CD4-positive, alpha-beta memory T cell (primary cell): ENCODE measurements around the gene NDUFS6. TPM values are rescaled to one million over a fixed set of nuclear protein-coding genes. Genes with fewer than 3 reads are reported as not detected.

ENCODE experiments used
- CTCF ChIA-PET: fragments of 350-600 bp; sonication (Branson Sonifier 250); formaldehyde crosslinking; loops from one replicate; lab custom pipeline; 2021; ENCODE audit warnings: inconsistent platforms; ENCODE audit not compliant: partially characterized antibody; lab: Charles Lee
- POLR2A ChIA-PET: fragments of 350-600 bp; sonication (Branson Sonifier 250); formaldehyde crosslinking; loops from one replicate; lab custom pipeline; 2021; ENCODE audit not compliant: partially characterized antibody; lab: Charles Lee
- DNase-seq, 5 donors: peaks; one replicate each; pipeline versions ENCODE4 v3.0.0 to v3.0.0-alpha.2; 2020 to 2022; ENCODE audit warnings: mixed read lengths in 1 of 5
- H3K27ac ChIP-seq: one replicate; pipeline ENCODE4 v1.7.0; 2013; ENCODE audit warnings: low read depth, low read length
- H3K27me3 ChIP-seq: 2 replicates; pipeline ENCODE4 v1.7.0; 2013; ENCODE audit warnings: mild to moderate bottlenecking, low read length, moderate library complexity; ENCODE audit not compliant: insufficient read depth
- H3K36me3 ChIP-seq: 2 replicates; pipeline ENCODE4 v1.7.0; 2013; ENCODE audit warnings: mild to moderate bottlenecking, low read length, moderate library complexity; ENCODE audit not compliant: insufficient read depth
- H3K4me1 ChIP-seq: 2 replicates; pipeline ENCODE4 v1.7.0; 2013; ENCODE audit warnings: mild to moderate bottlenecking, low read length, moderate library complexity; ENCODE audit not compliant: insufficient read depth
- H3K4me3 ChIP-seq, 2 donors: one replicate each; pipeline ENCODE4 v1.7.0; 2013; ENCODE audit warnings: low read length in 2 of 2, mild to moderate bottlenecking in 1 of 2
- H3K9me3 ChIP-seq, 2 donors: one replicate each; pipeline ENCODE4 v1.7.0; 2013; ENCODE audit warnings: low read length in 2 of 2, control low read depth in 1 of 2; ENCODE audit not compliant: control insufficient read depth in 1 of 2
- H3K27ac Mint-ChIP-seq, 7 donors: one replicate each; pipeline ENCODE4 v1.8.0; 2020 to 2021; ENCODE audit warnings: mixed read lengths in 7 of 7, mild to moderate bottlenecking in 6 of 7, inconsistent platforms in 3 of 7, moderate library complexity in 3 of 7
- H3K27me3 Mint-ChIP-seq, 2 donors: one replicate each; pipeline ENCODE4 v1.8.0; 2020 to 2021; ENCODE audit warnings: mixed read lengths in 2 of 2
- H3K36me3 Mint-ChIP-seq, 2 donors: one replicate each; pipeline ENCODE4 v1.8.0; 2020 to 2021; ENCODE audit warnings: mixed read lengths in 2 of 2, inconsistent platforms in 1 of 2, mild to moderate bottlenecking in 1 of 2
- H3K4me1 Mint-ChIP-seq, 4 donors: one replicate each; pipeline ENCODE4 v1.8.0; 2020 to 2021; ENCODE audit warnings: mixed read lengths in 4 of 4, mild to moderate bottlenecking in 1 of 4
- H3K4me3 Mint-ChIP-seq, 8 donors: one replicate each; pipeline ENCODE4 v1.8.0; 2020 to 2021; ENCODE audit warnings: mixed read lengths in 8 of 8, mild to moderate bottlenecking in 7 of 8, moderate library complexity in 6 of 8, inconsistent platforms in 3 of 8
- H3K9me3 Mint-ChIP-seq, 8 donors: one replicate each; pipeline ENCODE4 v1.8.0; 2020 to 2021; ENCODE audit warnings: mixed read lengths in 8 of 8, mild to moderate bottlenecking in 5 of 8, inconsistent platforms in 3 of 8, moderate library complexity in 1 of 8
- intact Hi-C: fragments of 100-400 bp; cut with micrococcal nuclease; formaldehyde crosslinking; loops from one replicate; pipeline ENCODE4 v1.15.1; 2023
- polyA plus RNA-seq, 2 donors: library from polyadenylated mRNA; unstranded; fragments of 300-500 nt; fragmentation: Illumina TruSeq; gene quantifications; one replicate each; pipeline ENCODE4 v1.2.3, GENCODE V29; 2021
- total RNA-seq, 2 experiments: library from RNA; stranded (reverse); gene quantifications; one replicate each; pipeline ENCODE4 v1.2.3, GENCODE V29; 2021

NDUFS6 gene
- total and polyA plus RNA-seq, 4 experiments from 2014 or later = 14.4 to 79.0 (median 38.5) TPM

GRCh38 chr5:1821862-1822261, 20.7 kb downstream of the NDUFS6 start:
- Mint-ChIP-seq H3K9me3 (no peaks in the 10 kb centered on the region), H3K27me3 (no peaks in the 10 kb centered on the region)
- H3K27ac ChIP-seq = no peak overlapping the region

GRCh38 chr5:1823381-1824034, 22.3 kb downstream of the NDUFS6 start:
- Mint-ChIP-seq H3K9me3 (no peaks in the 10 kb centered on the region), H3K4me3 (no peak overlapping the region), H3K4me1 (peaks cover 0 to 2% (median under 1%) of the 10 kb centered on the region in 4 donors), H3K36me3 (peaks cover 32 to 50% of the 10 kb centered on the region in 2 donors), H3K27ac (peak overlapping the region in 1 of 7 donors; percentile 63), H3K27me3 (no peaks in the 10 kb centered on the region)
- H3K27me3 ChIP-seq = no peaks in the 10 kb centered on the region
- no peaks in the 10 kb centered on the region for H3K9me3 ChIP-seq
- H3K36me3 ChIP-seq = peaks cover 4% of the 10 kb centered on the region
- intact Hi-C loops = no loop called here
- H3K4me1 ChIP-seq = no peaks in the 10 kb centered on the region
- CTCF ChIA-PET = no interaction called here
- no peak overlapping the region for H3K27ac ChIP-seq
- POLR2A ChIA-PET = no interaction called here
- H3K4me3 ChIP-seq = no peak overlapping the region
- no peak for DNase-seq

More at GRCh38 chr5:1821862-1822261, 20.7 kb downstream of the NDUFS6 start:
- Histone ChIP-seq H3K4me1 (no peaks in the 10 kb centered on the region), H3K9me3 (no peaks in the 10 kb centered on the region), H3K27me3 (no peaks in the 10 kb centered on the region), H3K4me3 (no peak overlapping the region), H3K36me3 (peaks cover 13% of the 10 kb centered on the region)
- DNase-seq = no peak
- intact Hi-C loops = no loop called here
- peak overlapping the region in 1 of 7 donors; percentile 14 for H3K27ac Mint-ChIP-seq
- ChIA-PET CTCF (no interaction called here), POLR2A (no interaction called here)
- peaks cover 49 to 67% of the 10 kb centered on the region in 2 donors for H3K36me3 Mint-ChIP-seq
- no peak overlapping the region for H3K4me3 Mint-ChIP-seq
- H3K4me1 Mint-ChIP-seq = peaks cover 0 to 2% (median under 1%) of the 10 kb centered on the region in 4 donors

GRCh38 chr5:1824109-1824821, 23.1 kb downstream of the NDUFS6 start:
- intact Hi-C loops = no loop called here
- ChIA-PET POLR2A (no interaction called here), CTCF (no interaction called here)
- Mint-ChIP-seq H3K4me3 (no peak overlapping the region), H3K36me3 (peaks cover 26 to 43% of the 10 kb centered on the region in 2 donors), H3K27me3 (no peaks in the 10 kb centered on the region), H3K9me3 (no peaks in the 10 kb centered on the region), H3K4me1 (peaks cover 0 to 2% (median under 1%) of the 10 kb centered on the region in 4 donors), H3K27ac (no peak overlapping the region)
- H3K36me3 ChIP-seq = peaks cover 4% of the 10 kb centered on the region
- no peaks in the 10 kb centered on the region for H3K27me3 ChIP-seq
- no peak for DNase-seq
- H3K4me3 ChIP-seq = no peak overlapping the region
- no peak overlapping the region for H3K27ac ChIP-seq
- no peaks in the 10 kb centered on the region for H3K4me1 ChIP-seq
- no peaks in the 10 kb centered on the region for H3K9me3 ChIP-seq

GRCh38 chr5:1824903-1825841, 24.0 kb downstream of the NDUFS6 start:
- CTCF ChIA-PET = no interaction called here
- peaks cover 0 to 2% (median under 1%) of the 10 kb centered on the region in 4 donors for H3K4me1 Mint-ChIP-seq
- Histone ChIP-seq H3K4me3 (no peak overlapping the region), H3K9me3 (no peaks in the 10 kb centered on the region), H3K36me3 (no peaks in the 10 kb centered on the region), H3K27me3 (no peaks in the 10 kb centered on the region), H3K27ac (no peak overlapping the region), H3K4me1 (no peaks in the 10 kb centered on the region)
- POLR2A ChIA-PET = no interaction called here
- H3K27me3 Mint-ChIP-seq = no peaks in the 10 kb centered on the region
- intact Hi-C loops = no loop called here
- no peaks in the 10 kb centered on the region for H3K9me3 Mint-ChIP-seq
- H3K4me3 Mint-ChIP-seq = no peak overlapping the region
- peaks cover 22 to 35% of the 10 kb centered on the region in 2 donors for H3K36me3 Mint-ChIP-seq
- no peak overlapping the region for H3K27ac Mint-ChIP-seq
- no peak for DNase-seq

- POLR2A ChIA-PET = no interaction called here
- Mint-ChIP-seq H3K36me3 (peaks cover 12 to 23% of the 10 kb centered on the region in 2 donors), H3K27ac (no peak overlapping the region), H3K4me3 (no peak overlapping the region), H3K27me3 (no peaks in the 10 kb centered on the region), H3K4me1 (peaks cover 0 to 2% (median under 1%) of the 10 kb centered on the region in 4 donors), H3K9me3 (no peaks in the 10 kb centered on the region)
- no peaks in the 10 kb centered on the region for H3K27me3 ChIP-seq
- no peaks in the 10 kb centered on the region for H3K4me1 ChIP-seq
- no peak for DNase-seq
- no peaks in the 10 kb centered on the region for H3K36me3 ChIP-seq
- no peaks in the 10 kb centered on the region for H3K9me3 ChIP-seq
- no peak overlapping the region for H3K27ac ChIP-seq
- CTCF ChIA-PET = no interaction called here
- no peak overlapping the region for H3K4me3 ChIP-seq
- intact Hi-C loops = no loop called here
Measured at GRCh38 chr5:1826235-1826980, 25.2 kb downstream of the NDUFS6 start.

GRCh38 chr5:1827025-1827885, 26.0 kb downstream of the NDUFS6 start:
- peak overlapping the region in 1 of 7 donors; percentile 57 for H3K27ac Mint-ChIP-seq
- H3K27me3 Mint-ChIP-seq = no peaks in the 10 kb centered on the region
- intact Hi-C loops = no loop called here
- Histone ChIP-seq H3K4me1 (no peaks in the 10 kb centered on the region), H3K4me3 (no peak overlapping the region), H3K27me3 (no peaks in the 10 kb centered on the region), H3K9me3 (no peaks in the 10 kb centered on the region), H3K36me3 (no peaks in the 10 kb centered on the region), H3K27ac (no peak overlapping the region)
- no peak for DNase-seq
- H3K4me3 Mint-ChIP-seq = peak overlapping the region in 3 of 8 donors; percentile 34 to 67 (median 54)
- ChIA-PET POLR2A (no interaction called here), CTCF (no interaction called here)
- H3K9me3 Mint-ChIP-seq = no peaks in the 10 kb centered on the region
- H3K4me1 Mint-ChIP-seq = no peaks in the 10 kb centered on the region
- peaks cover 4 to 18% of the 10 kb centered on the region in 2 donors for H3K36me3 Mint-ChIP-seq
